Pancreas (tissue), 10 donors: ENCODE data around the gene NFIA. TPM values are rescaled to one million over a fixed set of nuclear protein-coding genes. Genes with fewer than 3 reads are reported as not detected.

Experiments used
- ATAC-seq, 4 donors: fragments of 200-7000 bp; cut with Tn5 transposase; one replicate each; pipeline versions ENCODE4 v1.8.0 to v1.9.1; 2020; ENCODE audit warnings: mild to moderate bottlenecking in 4 of 4, moderate library complexity in 4 of 4
- DNase-seq, 6 donors: peaks; one replicate each; pipeline ENCODE4 v3.0.0-alpha.2; 2020
- FAIRE-seq: peaks from 2 replicates; lab custom pipeline; 2012; peaks lifted over from hg19 to GRCh38; lab: Jason Lieb, UNC
- H3K27ac ChIP-seq, 4 donors: fragments of 200-600 bp; sonication (generic); 1 replicate in 3 of 4; 2 replicates in 1 of 4; pipeline versions ENCODE4 v1.5.0 to v1.8.0; 2020
- H3K27me3 ChIP-seq, 4 donors: fragments of 200-600 bp; one replicate each; pipeline ENCODE4 v1.8.0; 2021
- H3K36me3 ChIP-seq, 3 donors: fragments of 200-600 bp; sonication (generic) in 1 of 3; one replicate each; pipeline versions ENCODE4 v1.5.0 to v1.8.0; 2020 to 2021
- H3K4me1 ChIP-seq, 3 donors: fragments of 200-600 bp; one replicate each; pipeline ENCODE4 v1.8.0; 2021
- H3K4me3 ChIP-seq, 4 donors: fragments of 200-600 bp; sonication (generic) in 2 of 4; one replicate each; pipeline versions ENCODE4 v1.5.0 to v1.8.0; 2020 to 2021
- H3K9me3 ChIP-seq, 4 donors: fragments of 200-600 bp; one replicate each; pipeline ENCODE4 v1.8.0; 2021
- WGBS, 2 donors: extraction: QIAGEN DNeasy Blood & Tissue Kit; methylation state at CpG; one replicate each; pipeline ENCODE4 v1.1.7; 2013; 5-methylcytosine and 5-hydroxymethylcytosine counted together
- intact Hi-C, 3 donors: fragments of 100-400 bp; cut with DNase I; formaldehyde crosslinking; loops; one replicate each; pipeline versions ENCODE4 v1.11.1 to v1.14.2; 2022
- polyA plus RNA-seq, 2 donors: library from polyadenylated mRNA; stranded (reverse); fragments of 200-250 nt; gene quantifications; one replicate each; pipeline ENCODE4 v1.2.3, GENCODE V29; 2013
- total RNA-seq, 6 donors: library from RNA; stranded (reverse); fragmentation: NEBNext Ultra II Directional in 4 of 6; extraction: Animal tissue kit (Norgen Biotek cat#: 25700) in 4 of 6; gene quantifications; one replicate each; pipeline versions ENCODE4 v1.2.1 to v1.2.4, GENCODE V29; 2021 to 2023
- TF ChIP-seq, protein P1 (sequence below), 4 donors: fragments of 200-600 bp; sonication (generic) in 3 of 4; IDR thresholded peaks; one replicate each; pipeline versions ENCODE4 v1.5.0 to v1.8.0; 2021; ENCODE audit warnings: antibody characterized with exemption in 4 of 4
- donor health status: healthy with polysubstance abuse.
- donor health status: DM: no; HTN: no; CAD: no; lungs with moderate emphysema.
- donor health status: DM: no; HTN: no; CAD: no.
- donor health status: control.
- donor health status: control.
- donor health status: Bipolar disorder and iron deficiency.
- donor health status: DM: yes; HTN: yes; CAD: no.
- donor health status: DM: no; HTN: no; CAD: no.
- donor health status: DM: no; HTN: no; CAD: no.
- donor health status: DM: yes; HTN: yes; CAD: no.

The NFIA gene
- total and polyA plus RNA-seq, 8 donors, result 4.9 to 48.1 (median 30.2) TPM

DNA sequence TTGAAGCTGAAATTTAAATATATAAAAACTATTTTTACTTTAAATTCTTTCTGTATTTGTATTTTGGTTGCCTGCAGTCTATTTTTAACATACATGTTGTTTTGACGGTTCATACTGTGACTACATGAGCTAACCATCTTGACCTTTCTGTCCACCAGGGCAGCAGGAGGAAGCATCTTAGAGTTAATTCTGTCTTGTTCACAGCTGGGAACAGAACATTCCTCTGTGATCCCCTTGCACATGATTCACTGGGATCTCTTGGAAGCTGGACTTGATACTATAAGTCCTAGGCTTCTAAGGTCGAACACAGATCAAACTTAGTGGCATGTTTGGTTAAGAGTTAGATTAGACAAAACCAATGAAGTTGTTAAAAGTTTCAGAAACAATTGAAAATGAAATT is 99.7 kb downstream of the NFIA start:
- 38 to 40% methylated on average over 2 of the region's 2 CpGs for WGBS, 2 donors
- TF ChIP-seq, protein P1, sequence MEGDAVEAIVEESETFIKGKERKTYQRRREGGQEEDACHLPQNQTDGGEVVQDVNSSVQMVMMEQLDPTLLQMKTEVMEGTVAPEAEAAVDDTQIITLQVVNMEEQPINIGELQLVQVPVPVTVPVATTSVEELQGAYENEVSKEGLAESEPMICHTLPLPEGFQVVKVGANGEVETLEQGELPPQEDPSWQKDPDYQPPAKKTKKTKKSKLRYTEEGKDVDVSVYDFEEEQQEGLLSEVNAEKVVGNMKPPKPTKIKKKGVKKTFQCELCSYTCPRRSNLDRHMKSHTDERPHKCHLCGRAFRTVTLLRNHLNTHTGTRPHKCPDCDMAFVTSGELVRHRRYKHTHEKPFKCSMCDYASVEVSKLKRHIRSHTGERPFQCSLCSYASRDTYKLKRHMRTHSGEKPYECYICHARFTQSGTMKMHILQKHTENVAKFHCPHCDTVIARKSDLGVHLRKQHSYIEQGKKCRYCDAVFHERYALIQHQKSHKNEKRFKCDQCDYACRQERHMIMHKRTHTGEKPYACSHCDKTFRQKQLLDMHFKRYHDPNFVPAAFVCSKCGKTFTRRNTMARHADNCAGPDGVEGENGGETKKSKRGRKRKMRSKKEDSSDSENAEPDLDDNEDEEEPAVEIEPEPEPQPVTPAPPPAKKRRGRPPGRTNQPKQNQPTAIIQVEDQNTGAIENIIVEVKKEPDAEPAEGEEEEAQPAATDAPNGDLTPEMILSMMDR (IDR thresholded peaks at IDR 0.05), result no peak
- peaks cover 3 to 49% (median 30%) of the 10 kb centered on the region in 3 donors for H3K4me1 ChIP-seq
- no peaks in the 10 kb centered on the region for H3K9me3 ChIP-seq
- H3K36me3 ChIP-seq, result no peaks in the 10 kb centered on the region
- DNase-seq (no peak), ATAC-seq (no peak), FAIRE-seq (peak; percentile 29)
- no peaks in the 10 kb centered on the region for H3K27me3 ChIP-seq
- peak overlapping the region in 2 of 4 donors; percentile 15 to 31 for H3K27ac ChIP-seq
- intact Hi-C loops, result no loop called here
- no peak overlapping the region for H3K4me3 ChIP-seq

DNA sequence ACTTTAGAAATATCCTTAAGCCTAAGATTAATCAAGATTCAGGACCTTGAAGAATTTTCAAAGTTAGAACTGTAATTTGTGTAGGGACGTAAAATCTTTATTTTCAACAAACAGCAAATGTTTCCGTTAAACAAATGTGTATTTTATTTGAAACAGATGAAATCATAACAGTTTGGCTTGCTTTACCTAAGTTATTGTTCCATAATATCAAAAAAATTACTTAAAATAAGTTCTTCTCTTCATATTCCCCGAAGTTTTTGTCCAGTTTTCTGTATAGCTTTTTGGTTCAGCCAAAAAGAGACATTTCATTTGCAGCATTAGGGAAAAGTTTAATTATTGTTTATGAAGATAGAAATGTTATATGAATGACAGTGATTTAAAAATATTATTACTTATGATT is 100.1 kb downstream of the NFIA start:
- intact Hi-C loops, result no loop called here
- 65 to 71% methylated on average over 3 of the region's 3 CpGs for WGBS, 2 donors
- DNase-seq (no peak), ATAC-seq (no peak), FAIRE-seq (peak; percentile 66)
- Histone ChIP-seq H3K27me3 (no peaks in the 10 kb centered on the region), H3K4me1 (peaks cover 3 to 49% (median 30%) of the 10 kb centered on the region in 3 donors), H3K36me3 (no peaks in the 10 kb centered on the region), H3K27ac (peak overlapping the region in 2 of 4 donors; percentile 31 to 87), H3K4me3 (no peak overlapping the region), H3K9me3 (no peaks in the 10 kb centered on the region)
- TF ChIP-seq, protein P1 (IDR thresholded peaks at IDR 0.05), result no peak

DNA sequence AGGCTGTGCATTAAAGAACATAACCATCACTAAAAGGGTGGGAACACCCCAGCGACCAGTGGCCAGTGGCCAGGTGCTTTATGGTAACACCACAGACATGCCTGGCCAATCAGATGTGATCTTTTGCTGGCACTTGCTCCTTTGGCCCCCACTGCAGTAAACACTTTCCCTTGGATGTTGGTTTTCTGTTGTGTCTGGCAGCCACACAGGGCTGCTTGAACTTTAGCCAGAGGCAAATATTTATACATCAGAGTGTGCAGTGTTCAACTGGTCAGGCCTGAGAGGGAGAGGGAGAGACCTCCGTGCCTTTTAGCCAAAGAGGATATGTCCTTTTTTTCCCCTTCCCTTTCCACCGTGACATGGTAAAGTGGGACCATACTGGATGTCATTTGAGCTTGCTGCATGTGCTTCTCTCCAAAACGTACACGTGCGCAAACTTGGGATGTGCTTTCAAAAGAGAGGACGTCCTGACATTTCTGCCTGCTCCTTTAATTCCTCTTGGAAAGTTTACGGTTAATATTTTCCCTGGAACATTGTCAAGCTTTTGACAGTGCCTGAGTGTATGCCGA is 101.2 kb downstream of the NFIA start:
- FAIRE-seq (no peak), ATAC-seq (peak; percentile 82 to 87 (median 84))
- H3K27ac ChIP-seq, result peak overlapping the region; percentile 85 to 95 (median 88)

DNA sequence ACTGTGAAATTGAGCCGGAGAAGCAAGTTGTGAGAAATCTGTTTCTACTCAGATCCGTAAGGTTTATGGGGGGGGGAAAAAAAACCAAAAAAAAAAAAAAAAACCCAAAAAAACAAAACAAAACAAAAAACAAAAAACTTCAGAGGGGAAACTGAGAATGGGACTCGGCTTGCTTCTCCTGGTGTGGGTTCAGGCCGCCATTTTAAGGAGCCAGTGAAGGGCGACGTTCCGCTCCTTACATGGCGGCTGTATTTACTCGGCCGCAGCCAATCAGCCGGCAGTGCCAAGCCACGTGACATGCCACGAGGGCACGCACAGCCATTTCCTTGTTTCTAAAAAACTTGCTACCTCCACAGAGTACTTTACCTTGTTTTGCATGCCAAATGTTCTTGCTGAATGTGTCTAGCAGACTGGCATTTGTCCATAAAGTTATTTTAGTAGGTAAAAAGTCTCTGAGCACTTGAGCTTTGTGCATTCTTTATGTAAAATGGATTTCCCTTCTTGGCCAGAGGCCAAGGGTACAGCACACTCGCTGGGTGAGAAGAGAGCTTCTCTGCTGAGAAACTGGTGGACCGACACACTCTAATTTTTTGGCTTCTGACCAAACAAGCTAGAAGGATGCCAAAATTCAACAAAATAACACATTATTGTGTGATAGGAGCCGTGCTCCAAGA is 101.8 kb downstream of the NFIA start:
- Histone ChIP-seq H3K4me3 (peak overlapping the region in 3 of 4 donors; percentile 21 to 46 (median 40)), H3K27ac (peak overlapping the region; percentile 85 to 95 (median 88)), H3K27me3 (no peaks in the 10 kb centered on the region), H3K4me1 (peaks cover 3 to 42% (median 30%) of the 10 kb centered on the region in 3 donors), H3K36me3 (no peaks in the 10 kb centered on the region), H3K9me3 (no peaks in the 10 kb centered on the region)
- intact Hi-C loops, result no loop called here
- ATAC-seq (peak; percentile 90 to 97 (median 96)), DNase-seq (peak; percentile 90 to 96 (median 95)), FAIRE-seq (peak; percentile 96)
- WGBS, 2 donors, result 1 to 4% methylated on average over 17 of the region's 17 CpGs
- TF ChIP-seq, protein P1 (IDR thresholded peaks at IDR 0.05), result no peak

More for the DNA sequence above, 101.2 kb downstream of the NFIA start:
- intact Hi-C loops, result no loop called here
- Histone ChIP-seq H3K27me3 (no peaks in the 10 kb centered on the region), H3K36me3 (no peaks in the 10 kb centered on the region), H3K4me1 (peaks cover 3 to 42% (median 30%) of the 10 kb centered on the region in 3 donors), H3K4me3 (peak overlapping the region in 3 of 4 donors; percentile 21 to 46 (median 40)), H3K9me3 (no peaks in the 10 kb centered on the region)
- TF ChIP-seq, protein P1 (IDR thresholded peaks at IDR 0.05), result no peak
- 6 to 7% methylated on average over 9 of the region's 9 CpGs for WGBS, 2 donors
- DNase-seq, result peak in 5 of 6 donors; percentile 58 to 76 (median 69)
